SH-SY5Y (cell line): ENCODE results near the gene RGS10.

ENCODE experiments used
- GATA2 ChIP-seq: IDR thresholded peaks from 2 replicates; pipeline ENCODE4 v1.6.1; 2011; ENCODE audit warnings: mild to moderate bottlenecking, low read depth, low read length
- GATA3 ChIP-seq: IDR thresholded peaks from 2 replicates; pipeline ENCODE4 v1.6.1; 2011; ENCODE audit warnings: low read depth, mild to moderate bottlenecking, low read length, moderate library complexity

DNA sequence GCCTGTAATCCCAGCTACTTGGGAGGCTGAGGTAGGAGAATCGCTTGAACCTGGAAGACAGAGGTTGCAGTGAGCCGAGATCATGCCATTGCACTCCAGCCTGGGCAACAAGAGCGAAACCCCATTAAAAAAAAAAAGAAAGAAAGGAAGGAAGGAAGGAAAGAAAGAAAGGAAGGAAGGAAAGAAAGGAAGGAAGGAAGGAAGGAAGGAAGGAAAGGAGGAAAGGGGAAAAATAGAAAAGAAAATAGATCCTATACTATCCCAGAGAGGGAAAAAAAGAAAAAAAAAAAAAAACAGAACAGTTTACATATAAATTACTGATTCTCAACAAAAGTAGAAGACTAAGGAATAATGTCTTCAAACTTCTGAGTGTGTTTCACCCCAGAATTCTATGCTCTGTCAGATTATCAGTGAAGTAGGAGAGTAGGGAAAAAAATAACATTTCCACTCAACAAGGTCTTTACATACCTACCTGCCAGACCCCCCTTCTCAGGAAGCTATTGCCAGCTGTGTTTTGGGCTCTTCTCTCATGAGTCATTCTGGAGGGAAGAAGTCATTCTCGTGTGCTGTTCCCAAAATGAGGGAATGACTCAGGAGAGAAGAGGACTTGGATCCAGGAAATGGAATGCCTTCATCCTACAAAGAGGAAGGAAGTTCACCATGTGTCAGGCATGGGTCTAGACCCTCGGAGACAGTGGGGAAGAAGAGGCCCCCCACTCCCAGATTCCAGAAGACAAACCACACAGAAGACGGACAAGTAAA lies 20.9 kb downstream of the RGS10 start:
- TF ChIP-seq GATA3 (no peak), GATA2 (no peak)
